Astrocyte (in vitro differentiated cells and primary cell): ENCODE measurements around the gene LDLRAD4.

Source experiments
- CTCF ChIP-seq: IDR thresholded peaks from 2 replicates; pipeline ENCODE4 v1.5.1; 2011; ENCODE audit warnings: low read depth, mild to moderate bottlenecking, inconsistent platforms, low read length, moderate library complexity; ENCODE audit not compliant: insufficient read depth
- EZH2 ChIP-seq: IDR thresholded peaks from 2 replicates; pipeline ENCODE4 v1.6.1; 2012; ENCODE audit warnings: mild to moderate bottlenecking, low read length, inconsistent platforms; ENCODE audit not compliant: insufficient read depth

DNA sequence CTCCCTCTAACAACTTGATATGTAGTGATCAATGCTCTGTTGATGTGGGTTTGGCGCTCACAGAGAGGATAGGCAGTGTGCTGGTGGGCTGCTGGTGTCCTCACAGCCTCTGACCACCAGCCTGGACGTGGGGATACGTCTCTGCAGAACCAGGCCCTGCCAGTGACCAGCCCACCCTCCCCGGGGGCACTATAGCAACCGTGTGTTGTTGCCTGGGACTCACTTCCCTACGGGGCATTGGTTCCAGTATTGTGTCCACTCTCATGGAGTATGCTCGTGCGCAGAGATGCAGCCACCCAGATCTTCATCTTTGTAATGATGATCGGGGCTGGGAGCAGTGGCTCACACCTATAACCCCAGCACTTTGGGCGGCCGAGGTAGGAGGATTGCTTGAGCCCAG, 180.1 kb downstream of the LDLRAD4 start:
- TF ChIP-seq CTCF (no peak), EZH2 (no peak)
